ENCODE results near the gene AFG3L2. TPM values are rescaled to one million over a fixed set of nuclear protein-coding genes. Genes with fewer than 3 reads are reported as not detected.

AFG3L2 gene
- total and polyA plus RNA-seq, 9 of the 15 experiments (the other 6 are each of a cell fraction or from before 2014, with no cell fraction given), result 24.1 to 109 (median 84.0) TPM

DNA sequence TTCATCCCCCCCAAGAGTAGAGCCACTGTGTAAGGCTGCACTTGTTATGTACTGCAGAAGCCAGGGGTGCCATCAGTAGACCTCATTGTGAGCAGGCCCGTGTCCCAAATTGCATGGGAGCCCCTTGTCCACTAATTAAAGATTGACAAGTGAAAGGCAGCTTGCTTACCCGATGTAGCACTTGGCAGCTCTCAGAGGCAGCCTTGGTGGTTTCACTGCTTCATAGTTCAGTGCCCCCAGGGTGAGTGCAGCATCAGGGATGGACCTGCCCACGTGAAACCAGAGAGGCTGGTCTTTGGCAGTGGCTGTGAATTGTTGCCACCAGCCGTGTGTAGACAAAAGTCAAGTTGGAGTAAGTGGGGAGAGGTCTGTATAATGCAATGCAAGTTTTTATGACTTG lies 55.7 kb downstream of the AFG3L2 start:
- Histone ChIP-seq H2AFZ (ENCODE audit: low read depth, low read length) (no peak overlapping the region), H3K9me1 (ENCODE audit: control insufficient read depth, insufficient read depth, low read length) (no peaks in the 10 kb centered on the region), H3K27me3 (ENCODE audit: control insufficient read depth in 2 of 2, insufficient read depth in 2 of 2, low read length in 2 of 2) (no peaks in the 10 kb centered on the region), H3K4me1 (replicated peaks in 1 of 2; ENCODE audit: control insufficient read depth in 2 of 2, insufficient read depth in 2 of 2, low read length in 2 of 2) (no peaks in the 10 kb centered on the region; a peak in 1 of 5 replicates), H3K36me3 (ENCODE audit: control insufficient read depth, insufficient read depth, low read length) (peaks cover 72% of the 10 kb centered on the region), H3K9me3 (replicated peaks; ENCODE audit: control insufficient read depth, insufficient read depth, low read depth, low read length) (no peaks in the 10 kb centered on the region), H3K27ac (ENCODE audit: extremely low read depth, low read depth, low read length) (no peak overlapping the region), H3K4me3 (no peak overlapping the region), H4K20me1 (replicated peaks; ENCODE audit: control insufficient read depth, insufficient read depth, low read length) (no peaks in the 10 kb centered on the region), H3K9ac (ENCODE audit: insufficient read depth in 1 of 2, low read depth in 2 of 2, low read length in 2 of 2) (no peak overlapping the region), H3K79me2 (ENCODE audit: control insufficient read depth, insufficient read depth, low read length) (peaks cover 15% of the 10 kb centered on the region), H3K4me2 (ENCODE audit: insufficient read depth, low read length) (no peak overlapping the region)
- intact Hi-C loops (cut with micrococcal nuclease), result no loop called here
- ChIA-PET CTCF (ENCODE audit: low intra/inter-chr PET ratio) (no interaction called here), POLR2A (interaction anchor here (1.7 kb wide), 1 partner anchor 11 kb away, joined by 5 read pairs; no protein-coding TSS in a partner anchor)
- in situ Hi-C loops (cut with MboI), result no loop called here
- WGBS (ENCODE audit: insufficient coverage, low coverage, missing lambda C conversion rate), result 62% methylated on average over 4 of the region's 4 CpGs
- FAIRE-seq (no peak), DNase-seq (ENCODE audit: extremely low read depth in 1 of 4, low spot score in 3 of 4) (no peak), ATAC-seq (peak; percentile 17; the same call in 1 of the 3 replicates)
- no TSS peak for BruUV-seq (replicated peaks)
- TF ChIP-seq PHTF2 (CRISPR knock-in tag; IDR thresholded peaks at IDR 0.05) (no peak), ZC3H4 (CRISPR knock-in tag; IDR thresholded peaks at IDR 0.05; ENCODE audit: borderline replicate concordance) (no peak), ZNF184 (CRISPR knock-in tag; IDR thresholded peaks at IDR 0.05) (no peak), HDAC6 (IDR thresholded peaks at IDR 0.05; ENCODE audit: low read depth, low read length) (no peak), CHD2 (IDR thresholded peaks at IDR 0.05; ENCODE audit: low read depth, low read length) (no peak), PHF20 (IDR thresholded peaks at IDR 0.05; ENCODE audit: partially characterized antibody) (no peak), FOXK2 (conservative IDR thresholded peaks at IDR 0.05 in 1 of 2, IDR thresholded peaks at IDR 0.05 in 1 of 2; ENCODE audit: low read depth in 2 of 2) (no peak), CBX2 (IDR thresholded peaks at IDR 0.05; ENCODE audit: insufficient read depth, low read length, poor library complexity, severe bottlenecking) (no peak), TEAD2 (tag; IDR thresholded peaks at IDR 0.05) (no peak), JUND (IDR thresholded peaks at IDR 0.05; ENCODE audit: borderline replicate concordance, low read depth, low read length) (no peak), JUND (tag; IDR thresholded peaks at IDR 0.05; ENCODE audit: borderline replicate concordance, low read depth, low read length) (no peak), ZNF408 (CRISPR knock-in tag; IDR thresholded peaks at IDR 0.05; ENCODE audit: low read depth) (no peak)
- TF ChIP-seq, protein P1, sequence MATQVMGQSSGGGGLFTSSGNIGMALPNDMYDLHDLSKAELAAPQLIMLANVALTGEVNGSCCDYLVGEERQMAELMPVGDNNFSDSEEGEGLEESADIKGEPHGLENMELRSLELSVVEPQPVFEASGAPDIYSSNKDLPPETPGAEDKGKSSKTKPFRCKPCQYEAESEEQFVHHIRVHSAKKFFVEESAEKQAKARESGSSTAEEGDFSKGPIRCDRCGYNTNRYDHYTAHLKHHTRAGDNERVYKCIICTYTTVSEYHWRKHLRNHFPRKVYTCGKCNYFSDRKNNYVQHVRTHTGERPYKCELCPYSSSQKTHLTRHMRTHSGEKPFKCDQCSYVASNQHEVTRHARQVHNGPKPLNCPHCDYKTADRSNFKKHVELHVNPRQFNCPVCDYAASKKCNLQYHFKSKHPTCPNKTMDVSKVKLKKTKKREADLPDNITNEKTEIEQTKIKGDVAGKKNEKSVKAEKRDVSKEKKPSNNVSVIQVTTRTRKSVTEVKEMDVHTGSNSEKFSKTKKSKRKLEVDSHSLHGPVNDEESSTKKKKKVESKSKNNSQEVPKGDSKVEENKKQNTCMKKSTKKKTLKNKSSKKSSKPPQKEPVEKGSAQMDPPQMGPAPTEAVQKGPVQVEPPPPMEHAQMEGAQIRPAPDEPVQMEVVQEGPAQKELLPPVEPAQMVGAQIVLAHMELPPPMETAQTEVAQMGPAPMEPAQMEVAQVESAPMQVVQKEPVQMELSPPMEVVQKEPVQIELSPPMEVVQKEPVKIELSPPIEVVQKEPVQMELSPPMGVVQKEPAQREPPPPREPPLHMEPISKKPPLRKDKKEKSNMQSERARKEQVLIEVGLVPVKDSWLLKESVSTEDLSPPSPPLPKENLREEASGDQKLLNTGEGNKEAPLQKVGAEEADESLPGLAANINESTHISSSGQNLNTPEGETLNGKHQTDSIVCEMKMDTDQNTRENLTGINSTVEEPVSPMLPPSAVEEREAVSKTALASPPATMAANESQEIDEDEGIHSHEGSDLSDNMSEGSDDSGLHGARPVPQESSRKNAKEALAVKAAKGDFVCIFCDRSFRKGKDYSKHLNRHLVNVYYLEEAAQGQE (IDR thresholded peaks at IDR 0.05; ENCODE audit: borderline replicate concordance), result no peak
- TF ChIP-seq, protein P1 (CRISPR knock-in tag; IDR thresholded peaks at IDR 0.05; ENCODE audit: low read depth), result no peak
- TF ChIP-seq, protein P2, sequence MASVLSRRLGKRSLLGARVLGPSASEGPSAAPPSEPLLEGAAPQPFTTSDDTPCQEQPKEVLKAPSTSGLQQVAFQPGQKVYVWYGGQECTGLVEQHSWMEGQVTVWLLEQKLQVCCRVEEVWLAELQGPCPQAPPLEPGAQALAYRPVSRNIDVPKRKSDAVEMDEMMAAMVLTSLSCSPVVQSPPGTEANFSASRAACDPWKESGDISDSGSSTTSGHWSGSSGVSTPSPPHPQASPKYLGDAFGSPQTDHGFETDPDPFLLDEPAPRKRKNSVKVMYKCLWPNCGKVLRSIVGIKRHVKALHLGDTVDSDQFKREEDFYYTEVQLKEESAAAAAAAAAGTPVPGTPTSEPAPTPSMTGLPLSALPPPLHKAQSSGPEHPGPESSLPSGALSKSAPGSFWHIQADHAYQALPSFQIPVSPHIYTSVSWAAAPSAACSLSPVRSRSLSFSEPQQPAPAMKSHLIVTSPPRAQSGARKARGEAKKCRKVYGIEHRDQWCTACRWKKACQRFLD (CRISPR knock-in tag; IDR thresholded peaks at IDR 0.05), result no peak
